Neural cell (in vitro differentiated cells): ENCODE measurements around the gene ZWINT.

Experiments
- CTCF ChIP-seq: fragments of 450-650 bp; IDR thresholded peaks from 2 replicates; pipeline ENCODE4 v1.5.1; 2014; ENCODE audit warnings: antibody characterized with exemption, mild to moderate bottlenecking, moderate library complexity; ENCODE audit not compliant: poor library complexity, severe bottlenecking
- EP300 ChIP-seq: fragments of 450-650 bp; conservative IDR thresholded peaks from 2 replicates; pipeline ENCODE4 v1.6.1; 2014; ENCODE audit warnings: antibody characterized with exemption, mild to moderate bottlenecking, moderate library complexity; ENCODE audit not compliant: poor library complexity, severe bottlenecking
- RAD21 ChIP-seq: fragments of 450-650 bp; conservative IDR thresholded peaks from 2 replicates; pipeline ENCODE4 v1.6.1; 2014; ENCODE audit warnings: antibody characterized with exemption, mild to moderate bottlenecking, moderate library complexity
- SMC3 ChIP-seq: fragments of 450-650 bp; conservative IDR thresholded peaks from 2 replicates; pipeline ENCODE4 v1.6.1; 2014; ENCODE audit warnings: antibody characterized with exemption, mild to moderate bottlenecking, moderate library complexity; ENCODE audit not compliant: poor library complexity

- TF ChIP-seq SMC3 = no peak
- no peak for TF ChIP-seq CTCF
- TF ChIP-seq RAD21 = no peak
- no peak for TF ChIP-seq EP300
Observed at GRCh38 chr10:56327118-56327517, 33.9 kb downstream of the ZWINT start.
